K562 (cell line): ENCODE data around the gene MVB12B. TPM values are rescaled to one million over a fixed set of nuclear protein-coding genes. Genes with fewer than 3 reads are reported as not detected.

Experiments
- ATAC-seq: fragments of 200-7000 bp; cut with Tn5 transposase; 3 replicates; pipeline ENCODE4 v1.9.1; 2020; ENCODE audit warnings: moderate library complexity
- BruUV-seq: library from RNA; stranded (reverse); fragments of 400-500 nt; replicated peaks from 2 replicates; lab custom pipeline; 2021; lab: Mats Ljungman, UMichigan
- CTCF ChIA-PET: fragments of 300-600 bp; formaldehyde crosslinking; extraction: SDS; loops from one replicate; lab custom pipeline; 2021; ENCODE audit warnings: low intra/inter-chr PET ratio; lab: Yijun Ruan, JAX
- POLR2A ChIA-PET: fragments of 300-600, 350-650 bp; sonication (Branson Sonifier 250); formaldehyde crosslinking; extraction: SDS; loops from one replicate; lab custom pipeline; 2021; ENCODE audit warnings: antibody characterized with exemption, inconsistent platforms; lab: Yijun Ruan, JAX
- DNase-seq, 4 experiments: peaks; one replicate each; pipeline versions ENCODE4 v3.0.0 to v3.0.0-alpha.2; 2011 to 2018; ENCODE audit warnings: low spot score in 3 of 4, mixed read lengths in 3 of 4; ENCODE audit errors: extremely low read depth in 1 of 4
- FAIRE-seq: peaks from 2 replicates; lab custom pipeline; 2011; peaks lifted over from hg19 to GRCh38; lab: Jason Lieb, UNC
- H2AFZ ChIP-seq: 2 replicates; pipeline ENCODE4 v1.6.0; 2011; ENCODE audit warnings: low read depth, low read length, control low read depth, inconsistent platforms
- H3K27ac ChIP-seq: fragments of 200-600 bp; 3 replicates; pipeline ENCODE4 v1.8.0; 2011; ENCODE audit warnings: low read depth, mild to moderate bottlenecking, control low read depth, inconsistent platforms, low read length, moderate library complexity, mixed read lengths; ENCODE audit errors: extremely low read depth
- H3K27me3 ChIP-seq, 2 experiments: fragments of 300-600 bp in 1 of 2; 2 replicates in 1 of 2; 3 replicates in 1 of 2; pipeline versions ENCODE4 v1.6.0 to v1.8.0; 2011; ENCODE audit warnings: inconsistent platforms in 2 of 2, low read length in 2 of 2, mild to moderate bottlenecking in 1 of 2, mixed read lengths in 1 of 2, moderate library complexity in 1 of 2; ENCODE audit not compliant: control insufficient read depth in 2 of 2, insufficient read depth in 2 of 2
- H3K36me3 ChIP-seq: fragments of 300-600 bp; 3 replicates; pipeline ENCODE4 v1.8.0; 2011; ENCODE audit warnings: mild to moderate bottlenecking, low read length, inconsistent platforms; ENCODE audit not compliant: control insufficient read depth, insufficient read depth
- H3K4me1 ChIP-seq, 2 experiments: fragments of 200-600 bp in 1 of 2; replicated peaks in 1 of 2; 2 replicates in 1 of 2; 3 replicates in 1 of 2; pipeline versions ENCODE4 v1.5.1 to v1.8.0; 2011; ENCODE audit warnings: inconsistent platforms in 2 of 2, low read length in 2 of 2, mild to moderate bottlenecking in 1 of 2, mixed read lengths in 1 of 2, moderate library complexity in 1 of 2; ENCODE audit not compliant: control insufficient read depth in 2 of 2, insufficient read depth in 2 of 2
- H3K4me2 ChIP-seq: 2 replicates; pipeline ENCODE4 v1.6.1; 2011; ENCODE audit warnings: low read length, control low read depth, inconsistent platforms, mixed read lengths; ENCODE audit not compliant: insufficient read depth
- H3K4me3 ChIP-seq: fragments of 200-600 bp; sonication (generic), shearing (Covaris generic); 2 replicates; pipeline ENCODE4 v1.5.1; 2016; ENCODE audit warnings: control low read depth, inconsistent platforms
- H3K79me2 ChIP-seq: fragments of 200-600 bp; 3 replicates; pipeline ENCODE4 v1.8.0; 2011; ENCODE audit warnings: low read length, inconsistent platforms; ENCODE audit not compliant: control insufficient read depth, insufficient read depth
- H3K9ac ChIP-seq, 2 experiments: 2 replicates each; pipeline versions ENCODE4 v1.6.0 to v1.6.1; 2011; ENCODE audit warnings: low read depth in 2 of 2, low read length in 2 of 2, control low read depth in 1 of 2, inconsistent platforms in 1 of 2, mild to moderate bottlenecking in 1 of 2, mixed read lengths in 1 of 2; ENCODE audit not compliant: insufficient read depth in 1 of 2
- H3K9me1 ChIP-seq: one replicate; pipeline ENCODE4 v1.6.0; 2011; ENCODE audit warnings: inconsistent platforms, mild to moderate bottlenecking, low read length, moderate library complexity; ENCODE audit not compliant: control insufficient read depth, insufficient read depth
- H3K9me3 ChIP-seq: replicated peaks from 2 replicates; pipeline ENCODE4 v1.5.1; 2011; ENCODE audit warnings: low read depth, low read length, inconsistent platforms; ENCODE audit not compliant: control insufficient read depth, insufficient read depth
- H4K20me1 ChIP-seq: replicated peaks from 2 replicates; pipeline ENCODE4 v1.6.1; 2011; ENCODE audit warnings: low read length, inconsistent platforms, mixed read lengths; ENCODE audit not compliant: control insufficient read depth, insufficient read depth
- MAX ChIP-seq: sonication (generic); formaldehyde crosslinking; IDR thresholded peaks from 2 replicates; pipeline ENCODE4 v1.9.0; 2022; ENCODE audit warnings: mild to moderate bottlenecking, missing genetic modification reagents
- SIX5 ChIP-seq, 2 experiments: IDR thresholded peaks; 2 replicates each; pipeline ENCODE4 v1.6.1; 2011; ENCODE audit warnings: low read length in 2 of 2, borderline replicate concordance in 1 of 2, low read depth in 1 of 2, mild to moderate bottlenecking in 1 of 2, moderate library complexity in 1 of 2; ENCODE audit not compliant: insufficient read depth in 1 of 2
- ZNF77 ChIP-seq: fragments of 250-450 bp; sonication (Bioruptor Pico); IDR thresholded peaks from 2 replicates; pipeline ENCODE4 v1.5.0; 2020
- WGBS: fragments of 100-300 bp; shearing (Covaris generic); methylation state at CpG from one replicate; pipeline ENCODE4 v1.1.6; 2016; ENCODE audit warnings: low coverage, mixed read lengths; ENCODE audit not compliant: insufficient coverage; ENCODE audit errors: missing lambda C conversion rate; 5-methylcytosine and 5-hydroxymethylcytosine counted together
- in situ Hi-C: fragments of 300-500 bp; cut with MboI; formaldehyde crosslinking; loops from 4 replicates; pipeline ENCODE4 v1.15.0; 2018; ENCODE audit warnings: inconsistent platforms, mixed read lengths
- intact Hi-C: fragments of 100-400 bp; cut with micrococcal nuclease; formaldehyde crosslinking; loops from 2 replicates; pipeline ENCODE4 v1.14.2; 2022
- polyA plus RNA-seq, 8 experiments: library from polyadenylated mRNA; depleted of rRNA in 4 of 8; stranded (reverse) in 5 of 8; unstranded in 3 of 8; fragments of >200 nt; fragmentation: Nextera tagmentation in 2 of 8; fragmentation: Illumina TruSeq in 1 of 8; extraction: Ambion mirVana in 2 of 8; extraction: Trizol in 1 of 8; gene quantifications; 2 replicates each; pipeline versions ENCODE4 v1.2.1 to v1.2.3, GENCODE V29; 2011 to 2014; ENCODE audit warnings: inconsistent platforms in 1 of 8, missing spikeins in 1 of 8
- total RNA-seq, 7 experiments: library from RNA; depleted of rRNA in 6 of 7; stranded (reverse); fragments of >200 nt in 6 of 7; fragmentation: Illumina TruSeq in 2 of 7; extraction: Trizol in 2 of 7; gene quantifications; 2 replicates each; pipeline versions ENCODE4 v1.2.1 to v1.2.3, GENCODE V29; 2011 to 2021; ENCODE audit warnings: low replicate concordance in 1 of 7
- TF ChIP-seq, protein P1 (sequence below): IDR thresholded peaks from 2 replicates; pipeline ENCODE4 v1.6.1; 2014; ENCODE audit warnings: antibody characterized with exemption

Gene MVB12B
- total and polyA plus RNA-seq, 9 of the 15 experiments (the other 6 are each of a cell fraction or from before 2014, with no cell fraction given) = not detected

GRCh38 chr9:126383406-126384046, 56.9 kb downstream of the MVB12B start:
- no TSS peak for BruUV-seq
- H4K20me1 ChIP-seq = no peaks in the 10 kb centered on the region
- no peaks in the 10 kb centered on the region for H3K4me1 ChIP-seq
- in situ Hi-C loops (no loop called here), intact Hi-C loops (no loop called here)
- no peaks in the 10 kb centered on the region for H3K79me2 ChIP-seq
- no peaks in the 10 kb centered on the region for H3K9me3 ChIP-seq
- H3K4me3 ChIP-seq = no peak overlapping the region
- H3K27ac ChIP-seq = no peak overlapping the region
- no peak overlapping the region for H2AFZ ChIP-seq
- H3K9ac ChIP-seq = no peak overlapping the region
- 0% methylated on average over 3 of the region's 3 CpGs for WGBS
- H3K4me2 ChIP-seq = no peak overlapping the region
- H3K36me3 ChIP-seq = no peaks in the 10 kb centered on the region
- DNase-seq = no peak
- CTCF ChIA-PET = no interaction called here
- peaks cover 5 to 28% of the 10 kb centered on the region in 2 experiments; a peak in 3 of 5 replicates for H3K27me3 ChIP-seq
- FAIRE-seq = no peak
- TF ChIP-seq MAX (CRISPR knock-in tag) = no peak
- TF ChIP-seq, protein P1, sequence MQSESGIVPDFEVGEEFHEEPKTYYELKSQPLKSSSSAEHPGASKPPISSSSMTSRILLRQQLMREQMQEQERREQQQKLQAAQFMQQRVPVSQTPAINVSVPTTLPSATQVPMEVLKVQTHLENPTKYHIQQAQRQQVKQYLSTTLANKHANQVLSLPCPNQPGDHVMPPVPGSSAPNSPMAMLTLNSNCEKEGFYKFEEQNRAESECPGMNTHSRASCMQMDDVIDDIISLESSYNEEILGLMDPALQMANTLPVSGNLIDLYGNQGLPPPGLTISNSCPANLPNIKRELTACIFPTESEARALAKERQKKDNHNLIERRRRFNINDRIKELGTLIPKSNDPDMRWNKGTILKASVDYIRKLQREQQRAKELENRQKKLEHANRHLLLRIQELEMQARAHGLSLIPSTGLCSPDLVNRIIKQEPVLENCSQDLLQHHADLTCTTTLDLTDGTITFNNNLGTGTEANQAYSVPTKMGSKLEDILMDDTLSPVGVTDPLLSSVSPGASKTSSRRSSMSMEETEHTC = no peak
- no peak for TF ChIP-seq ZNF77 (CRISPR knock-in tag)
- TF ChIP-seq SIX5 (IDR thresholded peaks at IDR 0.05; ENCODE audit: borderline replicate concordance in 1 of 2, insufficient read depth in 1 of 2, low read depth in 1 of 2, low read length in 2 of 2) = no peak
- TF ChIP-seq, all 486 proteins: peak for 0
- no peaks in the 10 kb centered on the region for H3K9me1 ChIP-seq
- no peak for ATAC-seq
- POLR2A ChIA-PET = no interaction called here
